Measurements from ENCODE around the gene PEPD.

PEPD gene

GRCh38 chr19:33377586-33378475, 143.8 kb downstream of the PEPD start:
- TF ChIP-seq CTCF (IDR thresholded peaks at IDR 0.05) = no peak
- TF ChIP-seq ZFX (IDR thresholded peaks at IDR 0.05; ENCODE audit: borderline replicate concordance) = no peak
- no peak overlapping the region for H3K27ac ChIP-seq

- peak overlapping the region; percentile 97 for H3K27ac ChIP-seq
- TF ChIP-seq CTCF (IDR thresholded peaks at IDR 0.05) = no peak
- TF ChIP-seq ZFX (IDR thresholded peaks at IDR 0.05; ENCODE audit: borderline replicate concordance) = no peak
Measured at GRCh38 chr19:33376941-33377557, 144.5 kb downstream of the PEPD start.

- peak overlapping the region; percentile 97 for H3K27ac ChIP-seq
- TF ChIP-seq CTCF (IDR thresholded peaks at IDR 0.05) (no peak), ZFX (IDR thresholded peaks at IDR 0.05; ENCODE audit: borderline replicate concordance) (no peak)
Measured at GRCh38 chr19:33376423-33376822, 145.2 kb downstream of the PEPD start.

- no peak for TF ChIP-seq ZFX (IDR thresholded peaks at IDR 0.05; ENCODE audit: borderline replicate concordance)
- TF ChIP-seq CTCF (IDR thresholded peaks at IDR 0.05) = no peak
- H3K27ac ChIP-seq = peak overlapping the region; percentile 97
Measured at GRCh38 chr19:33375837-33376159, 145.8 kb downstream of the PEPD start.

- peak overlapping the region; percentile 97 for H3K27ac ChIP-seq
- TF ChIP-seq ZFX (IDR thresholded peaks at IDR 0.05; ENCODE audit: borderline replicate concordance) (no peak), CTCF (IDR thresholded peaks at IDR 0.05) (no peak)
Measured at GRCh38 chr19:33375156-33375836, 146.3 kb downstream of the PEPD start.

GRCh38 chr19:33374236-33374714, 147.3 kb downstream of the PEPD start:
- H3K27ac ChIP-seq = peak overlapping the region; percentile 97
- TF ChIP-seq CTCF (IDR thresholded peaks at IDR 0.05) = peak; percentile 18; the same call in 1 of the 2 replicates
- TF ChIP-seq ZFX (IDR thresholded peaks at IDR 0.05; ENCODE audit: borderline replicate concordance) = no peak
